Middle frontal gyrus (tissue), 1 donor: ENCODE results near the gene HRH2.
"Not testable (repeated sequence)": the region's sequence is repeated elsewhere in the genome, so short reads cannot be mapped to it uniquely, and the experiment has no call there.

Experiments used
- DNase-seq: peaks from one replicate; pipeline ENCODE4 v3.0.0-alpha.2; 2015; ENCODE audit warnings: low spot score; ENCODE audit errors: extremely low spot score

The HRH2 gene

DNA sequence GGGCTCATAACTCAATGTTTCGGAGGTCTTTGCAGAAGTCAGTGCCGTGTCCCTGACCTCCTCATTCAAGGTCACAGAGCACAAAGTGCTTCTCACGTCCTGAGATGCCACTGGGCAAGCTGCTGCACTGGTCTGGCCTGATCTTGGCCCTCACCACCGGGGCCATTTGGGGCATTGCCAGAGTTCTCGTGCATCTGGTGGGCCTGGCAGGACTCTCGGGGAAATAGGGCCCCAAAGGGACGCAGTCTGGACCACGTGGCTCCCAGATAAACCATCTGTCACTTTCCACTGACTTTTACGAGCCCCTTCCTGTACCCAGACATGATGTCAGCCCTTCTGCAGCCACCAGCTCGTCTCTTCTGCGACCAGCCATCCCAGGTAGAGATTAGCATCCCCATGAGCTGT lies 54.8 kb downstream of the HRH2 start:
- no peak for DNase-seq

DNA sequence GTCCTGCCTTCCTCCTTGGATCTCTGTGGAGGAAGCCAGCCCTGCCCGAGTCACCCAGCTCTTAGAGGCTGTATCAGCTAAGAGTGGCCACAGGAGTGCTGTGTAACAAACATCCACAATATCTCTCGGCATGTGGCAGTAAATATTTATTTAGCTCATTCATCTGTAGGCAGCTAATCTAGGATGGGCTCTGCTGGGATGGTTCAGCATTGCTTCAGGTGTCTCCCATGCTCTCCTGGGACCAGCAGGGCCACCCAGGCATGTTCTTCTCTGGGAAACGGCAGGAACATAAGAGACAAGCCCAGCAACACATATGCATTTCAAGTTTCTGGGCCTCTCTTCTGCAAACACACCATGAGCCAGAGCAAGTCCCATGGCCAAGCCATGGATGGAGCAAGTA lies 56.1 kb downstream of the HRH2 start:
- DNase-seq = no peak

DNA sequence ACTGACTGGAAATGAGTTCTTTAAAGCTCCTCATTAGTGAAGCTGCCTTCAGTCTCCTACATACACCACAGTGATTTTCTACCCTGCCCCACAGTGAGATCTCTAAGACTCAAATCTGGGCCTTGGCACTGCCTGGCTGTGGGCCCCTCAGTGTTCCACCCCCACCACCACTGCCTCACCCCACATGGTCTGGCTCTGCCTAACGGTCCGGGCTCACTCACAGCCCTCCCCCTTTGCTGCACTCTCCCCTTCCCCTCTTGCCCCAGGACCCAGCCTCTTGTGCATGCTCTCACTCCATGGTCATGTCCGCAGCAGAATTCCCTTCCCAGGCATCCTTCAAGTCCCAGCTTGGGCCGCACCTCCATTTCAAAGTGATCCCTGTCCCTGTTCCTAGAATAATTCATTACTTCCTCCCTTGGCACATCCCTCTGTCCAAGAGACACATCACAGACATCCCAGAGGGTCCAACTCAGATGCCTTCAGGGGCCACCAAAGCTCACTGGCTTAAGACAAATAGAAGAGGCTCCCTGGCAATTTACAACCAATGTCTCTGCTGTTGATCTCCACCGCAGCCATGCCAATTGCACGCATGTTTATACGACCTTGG lies 56.7 kb downstream of the HRH2 start:
- DNase-seq = no peak

DNA sequence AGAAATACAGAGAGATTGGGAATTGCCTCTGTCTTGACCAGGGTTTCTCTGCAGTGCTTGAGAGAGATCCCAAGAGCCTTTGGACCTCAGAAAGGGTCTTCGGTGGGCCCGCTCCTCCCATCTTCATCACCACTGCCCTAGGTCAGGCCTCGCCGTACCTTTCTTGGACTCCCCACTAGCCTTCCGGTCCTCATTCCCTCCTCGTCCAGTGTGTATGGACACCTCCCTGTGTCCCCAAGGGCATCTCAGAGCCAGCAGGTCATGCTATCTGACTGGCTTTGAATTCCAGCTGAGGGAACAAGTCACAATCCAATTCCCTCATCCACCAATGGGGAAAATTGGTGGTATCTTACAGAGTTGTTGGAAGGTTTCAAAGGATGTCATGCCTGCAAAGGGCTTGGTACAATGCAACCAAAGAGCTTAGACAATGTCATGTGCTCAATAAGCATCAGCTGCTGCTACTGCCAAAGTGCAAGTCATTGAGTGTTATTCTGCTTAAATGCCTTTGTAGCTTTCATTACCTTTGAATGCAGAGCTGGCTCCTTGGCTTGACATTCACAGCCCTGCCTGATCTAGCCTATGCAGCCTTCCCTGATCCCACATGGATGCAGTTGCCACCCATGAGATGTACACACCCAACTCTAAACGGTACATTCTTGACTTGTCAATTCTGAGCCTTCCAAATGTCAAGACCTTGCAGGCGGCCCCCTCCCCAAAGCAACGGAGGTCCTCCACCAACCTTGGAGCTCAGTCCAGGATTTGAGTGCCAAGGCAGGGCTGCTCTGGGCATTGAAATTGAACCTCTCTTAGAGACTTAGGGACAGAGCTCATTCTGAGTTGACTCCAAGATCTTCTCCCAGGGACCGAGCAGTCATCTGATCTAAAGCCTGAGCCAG lies 58.0 kb downstream of the HRH2 start:
- DNase-seq = no peak

DNA sequence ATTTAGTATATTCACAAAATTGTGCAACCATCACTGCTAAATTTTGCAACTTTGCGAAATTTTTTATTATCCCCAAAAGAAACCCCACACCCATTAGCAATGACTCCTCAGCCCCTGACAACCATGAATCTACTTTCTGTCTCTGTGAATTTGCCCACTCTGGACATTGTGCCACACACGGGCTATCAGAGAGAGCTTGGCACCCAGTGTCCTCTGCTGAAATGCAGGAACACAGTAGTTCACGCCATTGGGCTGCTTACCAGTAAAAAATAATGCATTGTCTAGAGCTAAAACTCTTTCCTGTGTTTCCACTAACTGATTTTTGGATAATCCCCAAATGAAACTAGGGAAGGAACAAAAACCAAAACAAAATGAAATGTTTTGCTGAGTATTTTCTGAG lies 60.0 kb downstream of the HRH2 start:
- DNase-seq = no peak

DNA sequence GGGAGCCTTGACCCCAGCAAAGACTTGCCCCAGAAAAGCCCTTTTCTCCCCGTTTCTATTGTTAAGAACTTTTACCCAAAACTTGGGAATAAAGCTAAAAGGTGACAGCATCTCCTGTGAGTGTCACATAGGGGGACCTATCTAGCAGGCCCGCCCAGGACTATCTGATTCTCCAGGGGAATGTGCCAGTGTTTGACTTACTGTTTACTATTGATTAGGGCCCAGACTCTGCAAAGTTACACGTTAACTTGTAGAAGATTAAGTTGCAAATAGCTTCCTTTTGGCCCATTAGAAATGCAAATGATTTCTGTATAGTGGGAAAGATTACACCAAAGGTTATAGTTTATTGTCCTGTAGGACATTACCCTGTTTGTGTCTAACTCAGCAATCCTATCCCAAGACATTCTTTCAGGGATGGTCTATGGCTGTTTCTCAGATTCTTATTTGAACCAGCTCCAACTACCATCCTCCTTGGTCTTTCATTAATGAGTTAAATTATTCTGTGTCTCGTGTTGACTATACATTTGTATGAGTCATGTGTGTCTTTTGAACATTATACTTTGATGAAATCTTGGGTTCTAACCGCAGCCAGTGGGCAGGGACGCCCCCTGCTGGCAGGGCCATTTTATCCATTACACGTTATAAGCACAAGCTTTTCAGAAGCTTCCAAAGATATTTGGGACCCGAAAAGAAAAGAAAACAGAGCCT lies 60.7 kb downstream of the HRH2 start:
- no peak for DNase-seq

DNA sequence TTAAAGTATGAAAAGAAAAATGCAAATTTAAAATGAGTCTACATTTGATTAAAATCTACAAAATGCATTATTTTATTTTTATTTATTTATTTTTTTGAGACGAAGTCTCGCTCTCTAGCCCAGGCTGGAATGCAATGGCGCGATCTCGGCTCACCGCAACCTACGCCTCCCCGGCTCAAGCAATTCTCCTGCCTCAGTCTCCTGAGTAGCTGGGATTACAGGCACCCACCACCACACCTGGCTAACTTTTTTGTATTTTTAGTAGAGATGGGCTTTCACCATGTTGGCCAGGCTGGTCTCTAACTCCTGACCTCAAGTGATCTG lies 61.2 kb downstream of the HRH2 start:
- not testable (repeated sequence) for DNase-seq

DNA sequence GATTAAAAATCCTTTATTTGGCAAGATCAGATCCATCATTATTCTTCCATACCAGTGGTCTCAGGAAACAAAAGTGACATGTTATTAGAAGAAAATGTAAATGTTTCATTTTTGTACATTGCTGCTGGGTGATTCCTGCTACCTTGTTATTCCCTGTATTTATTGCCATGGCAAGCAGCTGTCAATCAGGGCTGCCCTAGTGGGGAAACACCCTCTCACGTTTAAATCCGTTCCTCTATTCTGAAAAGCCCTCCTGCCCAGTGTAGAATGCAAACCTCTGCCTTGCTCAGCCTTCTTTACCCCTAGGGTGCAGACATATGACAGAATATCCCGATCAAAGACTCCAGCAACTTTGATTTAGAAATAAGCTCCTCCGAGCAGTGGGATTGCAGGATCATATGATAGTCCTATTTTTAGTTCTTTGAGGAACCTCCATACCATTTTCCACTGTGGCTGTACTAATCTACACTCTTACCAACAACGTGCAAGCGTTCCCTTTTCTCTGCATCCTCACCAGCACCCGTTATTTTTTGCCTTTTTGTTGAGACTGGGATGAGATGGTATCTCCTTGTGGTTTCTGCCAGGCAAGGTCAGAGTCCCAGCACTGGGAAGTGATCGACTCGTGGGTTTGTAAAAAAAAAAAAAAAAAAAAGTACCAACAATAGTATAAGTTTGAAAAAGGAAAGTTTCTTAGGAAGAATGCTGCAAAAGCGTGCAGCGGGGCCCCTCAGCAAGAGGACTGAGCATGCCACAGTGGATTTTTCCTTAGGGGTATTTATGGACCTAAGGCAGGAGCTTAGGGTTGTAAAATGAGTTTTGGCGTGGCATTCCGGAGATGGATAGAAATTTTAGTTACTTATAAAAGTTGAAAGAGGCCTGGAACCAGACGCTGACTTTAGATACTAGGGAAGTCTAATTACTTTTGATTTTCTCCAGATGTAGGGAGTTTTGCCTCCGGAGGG lies 66.7 kb downstream of the HRH2 start:
- DNase-seq = no peak

DNA sequence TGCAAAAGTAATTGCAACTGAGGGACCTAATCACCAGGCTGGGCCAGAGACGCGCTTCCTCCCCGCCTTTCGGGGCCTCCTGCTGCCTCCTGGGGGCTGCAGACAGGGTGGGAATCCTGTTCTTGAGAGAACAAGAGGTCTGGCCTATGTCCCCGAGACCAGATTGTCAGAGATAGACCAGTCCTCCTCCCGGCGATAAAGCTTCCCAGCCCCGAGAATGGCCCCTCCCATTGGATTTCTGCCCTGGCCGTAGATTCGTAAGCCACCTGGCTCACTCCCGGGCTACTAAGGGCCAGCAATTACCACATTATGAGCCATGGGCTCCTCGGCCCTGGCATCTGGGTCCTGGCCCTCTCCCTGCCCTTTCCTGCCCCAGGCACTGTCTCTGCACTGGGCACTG lies 70.4 kb downstream of the HRH2 start:
- DNase-seq = no peak

DNA sequence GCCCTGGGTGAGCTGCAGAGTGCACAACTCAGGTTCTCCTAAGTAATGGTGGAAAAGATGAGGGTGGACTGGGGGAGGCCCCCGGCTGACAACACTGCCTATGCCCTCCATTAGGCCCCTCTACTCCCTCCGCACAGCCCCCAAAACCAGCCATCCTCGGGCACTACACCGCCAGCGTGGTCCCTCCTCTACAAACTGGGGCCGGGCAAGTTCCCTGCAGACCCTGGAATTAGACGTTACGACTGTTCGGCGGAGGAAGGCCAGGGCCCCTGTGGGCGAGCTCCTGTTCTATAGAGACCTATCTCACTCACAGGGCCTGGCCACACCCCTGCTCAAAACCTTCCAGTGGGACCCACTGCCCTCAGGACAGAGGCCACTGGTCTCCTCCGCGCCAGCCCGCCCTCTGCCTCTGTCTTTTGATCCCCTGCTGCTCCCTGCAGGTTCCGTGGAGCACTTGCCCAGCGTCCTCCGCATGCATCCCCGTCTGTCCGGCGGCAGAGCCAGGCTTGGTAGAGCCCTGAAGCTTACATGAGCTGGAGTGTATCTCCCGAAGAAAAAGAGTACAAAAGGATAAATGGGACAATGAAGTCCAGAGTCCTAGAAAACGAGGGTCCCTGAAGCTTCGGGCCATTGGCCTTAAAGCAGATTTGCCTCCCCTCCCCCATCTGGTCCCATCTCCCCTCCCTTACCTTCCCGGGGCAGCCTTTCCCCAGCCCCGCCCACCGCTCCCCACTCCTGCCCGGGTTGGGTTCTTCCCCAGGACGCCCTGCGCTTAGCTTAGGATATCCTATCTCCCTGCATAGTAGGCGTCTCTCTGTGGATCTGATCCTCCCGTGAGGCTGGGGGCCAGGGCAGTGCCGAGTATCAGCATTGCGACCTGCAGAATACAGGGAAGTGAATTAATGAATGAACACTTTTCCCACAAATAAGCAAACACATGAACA lies 71.3 kb downstream of the HRH2 start:
- no peak for DNase-seq

DNA sequence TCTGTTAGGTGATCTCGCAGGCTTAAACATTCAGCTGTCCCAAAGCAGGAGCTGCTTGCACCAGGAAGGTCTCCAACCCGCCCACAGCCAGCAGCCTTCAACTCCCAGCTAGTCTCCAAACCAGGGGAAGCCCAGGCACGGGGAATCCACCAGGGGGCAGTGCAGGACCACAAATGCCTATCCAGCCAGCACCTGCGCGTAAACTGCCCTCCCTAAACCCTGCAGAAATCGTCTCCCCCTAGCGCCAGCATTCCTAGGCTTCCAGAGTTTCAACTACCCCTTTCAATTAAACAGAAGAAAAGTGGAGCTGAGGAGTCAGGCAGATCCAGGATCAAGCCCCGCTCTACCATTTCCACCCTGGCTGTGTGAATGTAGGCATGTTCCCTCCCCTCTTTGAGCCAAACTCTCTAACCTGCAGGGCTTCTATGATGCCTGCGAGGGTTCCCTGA lies 72.0 kb downstream of the HRH2 start:
- peak; percentile 89 for DNase-seq

DNA sequence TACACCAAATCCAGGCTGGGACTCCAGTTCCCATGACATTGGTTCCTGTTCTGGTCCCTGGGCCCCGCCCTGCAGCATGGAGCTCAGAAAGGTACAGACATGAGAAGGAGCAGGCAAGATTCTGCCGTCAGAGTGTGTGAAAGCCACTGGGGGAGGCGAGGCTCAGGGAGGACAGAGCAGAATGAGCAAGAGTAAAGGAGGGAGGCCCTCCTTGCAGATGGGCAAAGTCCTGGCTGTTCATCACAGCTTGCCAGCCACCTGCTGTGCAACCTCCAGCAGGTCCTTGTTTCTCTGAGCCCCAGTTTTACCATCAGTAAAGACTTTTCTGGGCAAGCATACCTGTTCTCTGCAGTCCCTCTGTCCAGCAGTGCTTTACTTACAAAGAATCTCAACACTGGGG lies 73.3 kb downstream of the HRH2 start:
- no peak for DNase-seq

DNA sequence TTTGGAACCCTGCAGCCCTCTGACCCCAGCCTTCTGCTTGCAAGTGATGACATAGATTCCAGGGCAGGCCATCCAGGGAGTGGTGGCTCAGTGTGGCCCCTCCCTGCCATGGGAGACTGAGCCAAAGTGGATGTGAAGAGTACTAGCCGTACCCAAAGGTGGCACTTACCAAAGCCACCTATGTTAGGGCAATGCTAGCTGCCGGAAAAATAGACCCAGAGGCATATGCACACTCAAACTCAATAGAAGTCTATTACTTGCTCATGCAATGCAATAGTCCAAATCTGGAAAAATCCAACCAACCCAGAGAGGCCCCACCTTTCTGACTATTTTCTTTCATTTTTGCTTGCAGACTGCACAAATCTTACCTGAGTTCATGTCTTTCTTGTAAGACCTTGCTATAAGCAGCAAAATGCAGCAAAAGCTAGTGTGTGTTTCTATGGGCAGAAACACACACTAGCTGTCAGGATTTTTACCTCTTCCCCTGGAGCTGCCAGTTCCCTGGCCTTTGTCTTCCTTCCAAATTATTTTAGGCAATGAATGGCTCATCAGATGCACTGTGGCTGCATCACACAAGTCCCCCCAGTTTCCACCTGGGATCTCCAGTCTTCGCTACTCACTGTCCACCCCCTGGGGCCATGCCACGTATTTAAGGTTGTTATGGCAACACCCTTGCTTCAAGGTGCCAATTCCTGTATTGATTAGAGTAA lies 74.0 kb downstream of the HRH2 start:
- DNase-seq = no peak

DNA sequence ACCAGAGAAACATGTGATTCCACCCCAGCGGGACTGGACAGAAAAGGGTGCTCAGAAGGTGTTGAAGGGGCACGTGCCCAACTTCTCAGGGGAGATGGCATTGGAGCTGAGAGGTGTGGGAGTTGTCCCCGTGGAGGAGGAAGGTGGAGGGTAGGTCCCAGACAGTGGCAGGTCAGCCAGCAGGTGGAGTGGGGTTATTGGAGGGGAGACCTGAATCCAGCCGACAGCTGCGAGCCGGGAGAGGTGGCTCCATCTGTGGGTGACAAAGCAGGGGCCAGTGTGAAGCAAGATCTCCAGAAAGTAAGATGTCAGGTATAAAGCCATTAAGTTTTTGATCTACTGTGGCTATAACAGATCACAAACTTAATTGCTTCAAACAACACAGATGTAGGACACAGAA lies 75.1 kb downstream of the HRH2 start:
- DNase-seq = no peak

DNA sequence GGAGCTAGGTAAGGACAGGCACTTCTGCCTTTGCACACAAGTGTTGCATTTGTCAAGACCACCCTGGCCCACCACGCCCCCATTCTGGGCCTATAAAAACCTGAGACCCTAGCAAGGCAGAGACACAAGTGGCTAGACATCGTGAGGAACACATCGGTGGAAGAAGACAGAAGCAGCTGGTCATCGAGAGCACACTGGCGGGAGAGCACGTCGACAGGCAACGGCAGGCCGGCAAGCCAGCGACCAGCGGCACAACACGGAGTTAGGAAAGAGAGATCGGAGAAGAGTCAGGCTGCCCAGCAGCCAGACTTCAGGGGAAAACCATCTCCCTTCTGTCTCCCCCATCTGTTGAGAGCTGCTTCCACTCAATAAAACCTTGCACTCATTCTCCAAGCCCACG lies 76.1 kb downstream of the HRH2 start:
- DNase-seq = no peak

DNA sequence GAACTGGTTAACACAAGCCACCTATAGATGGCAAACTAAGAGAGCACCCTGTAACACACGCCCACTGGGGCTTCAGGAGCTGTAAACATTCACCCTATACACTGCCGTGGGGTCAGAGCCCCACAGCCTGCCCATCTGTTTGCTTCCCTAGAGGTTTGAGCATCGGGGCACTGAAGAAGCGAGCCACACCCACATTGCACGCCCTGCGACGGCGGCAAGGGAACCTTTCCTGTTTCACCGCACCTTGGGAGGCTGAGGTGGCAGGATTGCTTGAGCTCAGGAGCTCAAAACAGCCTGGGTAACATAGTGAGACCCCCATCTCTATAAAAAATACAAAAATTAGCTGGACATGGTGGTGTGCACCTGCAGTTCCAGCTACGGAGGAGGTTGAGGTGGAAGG lies 76.6 kb downstream of the HRH2 start:
- DNase-seq = no peak

DNA sequence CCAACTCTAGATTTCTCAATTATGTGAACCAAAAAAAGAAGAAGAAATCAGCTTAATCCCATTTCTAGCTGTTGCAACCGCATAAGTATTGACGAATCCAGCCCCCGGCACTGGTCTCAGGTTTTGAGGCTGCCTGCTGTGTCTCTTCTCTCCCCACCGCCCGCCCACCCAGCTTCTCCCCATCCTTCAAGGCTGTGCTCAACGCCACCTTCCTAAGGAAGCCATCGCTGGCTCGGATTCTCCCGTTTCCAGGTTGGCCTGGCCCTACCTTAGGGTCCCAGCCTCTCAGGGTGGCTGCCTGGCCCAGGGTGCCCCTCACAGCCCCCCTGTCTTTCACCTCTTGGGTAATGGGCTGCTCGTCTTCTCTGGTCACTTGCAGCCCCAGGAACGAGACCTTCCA lies 77.8 kb downstream of the HRH2 start:
- DNase-seq = no peak

DNA sequence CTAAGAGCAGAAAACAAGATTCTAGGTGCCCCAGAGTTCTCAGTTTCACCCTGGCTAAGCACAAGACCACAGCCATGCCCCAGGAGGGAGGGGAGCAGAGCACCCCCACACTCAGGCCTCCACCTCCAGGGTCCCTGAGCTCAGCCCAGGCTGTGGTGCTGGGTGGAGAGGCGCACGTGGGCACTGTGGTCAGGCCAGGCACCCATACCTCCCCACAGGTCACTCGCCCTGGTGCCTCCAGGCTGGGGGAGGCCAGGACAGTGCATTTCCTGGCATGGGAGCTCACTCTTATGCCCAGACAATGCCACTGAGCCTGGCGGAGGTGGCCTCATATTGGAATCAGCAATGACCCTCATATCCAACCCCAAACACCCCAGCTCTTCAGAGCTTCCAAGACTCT lies 78.8 kb downstream of the HRH2 start:
- no peak for DNase-seq

DNA sequence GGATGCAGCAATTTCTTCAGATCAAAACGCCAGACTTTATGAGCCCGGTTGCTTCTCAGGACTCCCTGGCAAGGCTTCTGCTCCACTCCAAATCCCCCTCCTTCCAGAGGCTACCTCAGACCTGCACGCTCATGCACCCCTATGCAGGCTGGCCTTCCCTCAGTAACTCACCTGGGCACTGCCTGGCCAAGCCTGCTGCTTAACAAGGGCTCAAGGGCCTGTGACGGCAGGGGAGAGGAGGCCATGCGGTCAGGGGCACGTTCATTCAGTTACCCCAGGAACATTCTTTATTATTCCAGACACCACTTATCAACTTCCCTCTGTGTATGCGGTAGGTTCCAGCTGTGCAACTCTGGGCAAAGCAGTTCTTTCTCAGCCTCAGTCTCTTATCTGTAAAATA lies 79.6 kb downstream of the HRH2 start:
- no peak for DNase-seq

DNA sequence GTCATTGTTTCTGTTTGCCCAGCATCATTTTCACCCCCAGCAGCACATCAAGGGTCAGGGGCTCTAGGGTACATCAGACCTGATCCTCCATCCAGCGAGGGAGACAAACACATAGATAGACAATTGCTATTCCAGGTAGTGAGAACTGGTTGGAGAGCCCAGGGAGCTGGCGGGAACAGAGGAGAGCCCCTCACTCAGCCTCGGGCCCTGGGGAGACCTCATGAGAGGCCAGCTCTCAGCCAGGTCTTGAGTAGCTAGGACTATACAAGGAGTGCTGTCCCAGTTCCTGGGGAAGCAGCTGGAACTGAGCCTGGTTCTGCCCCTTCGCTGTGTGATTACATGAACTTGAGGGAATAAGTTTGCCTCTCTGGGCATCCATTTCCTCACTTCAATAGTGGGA lies 80.3 kb downstream of the HRH2 start:
- DNase-seq = no peak
